Stimulated activated CD8-positive, alpha-beta memory T cell treated with anti-CD3 and anti-CD28 coated beads, Interleukin-15, amount 100 ng/mL, for 48 hours (primary cell): ENCODE results near the gene BACE2.
"Not testable (repeated sequence)": the region's sequence is repeated elsewhere in the genome, so short reads cannot be mapped to it uniquely, and the experiment has no call there.

Experiments used
- DNase-seq, 2 donors: peaks; one replicate each; pipeline ENCODE4 v3.0.0-alpha.2; 2020; ENCODE audit warnings: low read depth in 2 of 2

Gene BACE2

GRCh38 chr21:41215856-41216408, 48.0 kb downstream of the BACE2 start:
- no peak for DNase-seq

DNA sequence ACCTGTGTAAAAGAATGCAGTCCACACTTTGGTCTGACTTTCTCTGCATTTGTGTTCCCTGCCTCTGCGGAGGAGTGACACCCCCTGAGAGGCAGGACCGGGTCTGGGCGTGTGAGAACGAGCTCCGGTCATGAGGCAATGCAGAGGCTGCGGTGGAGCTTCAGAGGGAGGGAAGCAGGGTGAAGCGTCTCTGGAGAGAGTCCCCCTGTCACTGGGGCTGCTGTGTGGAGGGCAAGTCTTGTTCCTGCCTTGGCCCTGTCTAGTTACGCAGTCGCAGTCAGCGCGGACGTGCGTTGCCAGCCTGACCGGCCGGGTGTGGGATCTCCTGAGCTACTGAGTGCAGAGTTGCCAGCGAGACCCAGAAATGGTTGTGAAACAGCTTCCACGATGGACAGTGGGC, 48.5 kb downstream of the BACE2 start:
- no peak for DNase-seq

DNA sequence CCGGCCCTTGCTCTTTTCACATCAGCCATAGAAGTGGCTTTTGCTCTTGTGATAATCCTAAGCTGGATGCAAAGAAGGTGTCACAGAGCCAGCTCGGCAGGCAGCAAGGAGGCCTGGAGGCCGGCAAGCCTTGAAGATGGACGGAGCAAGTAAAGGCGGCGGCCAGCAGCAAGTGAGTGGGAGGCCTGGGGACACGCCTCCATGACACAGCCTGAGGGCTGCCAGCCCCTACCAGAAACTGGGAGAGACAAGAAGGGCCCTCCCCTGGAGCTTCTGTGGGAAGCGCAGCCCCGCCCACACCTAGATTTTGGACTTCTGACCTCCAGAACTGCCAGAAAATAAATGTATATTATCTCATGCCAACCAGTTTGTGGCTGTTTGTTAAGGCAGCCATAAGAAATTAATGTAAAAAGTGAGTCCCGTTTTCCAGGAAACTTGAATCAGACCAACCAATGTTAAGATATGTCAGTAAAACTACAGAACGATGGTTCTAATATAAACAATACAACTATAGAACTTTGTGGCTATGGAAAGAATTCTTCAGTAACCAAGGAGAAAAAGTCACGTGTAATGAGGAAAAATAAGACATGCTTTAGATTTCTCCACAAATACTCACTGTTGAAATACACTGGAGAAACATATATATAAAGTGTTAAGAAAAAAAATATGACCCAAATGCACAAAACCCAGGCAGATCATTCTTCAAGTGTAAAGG, 49.9 kb downstream of the BACE2 start:
- DNase-seq = no peak

GRCh38 chr21:41219498-41220207, 51.7 kb downstream of the BACE2 start:
- no peak for DNase-seq

GRCh38 chr21:41220208-41220733, 52.3 kb downstream of the BACE2 start:
- no peak for DNase-seq

DNA sequence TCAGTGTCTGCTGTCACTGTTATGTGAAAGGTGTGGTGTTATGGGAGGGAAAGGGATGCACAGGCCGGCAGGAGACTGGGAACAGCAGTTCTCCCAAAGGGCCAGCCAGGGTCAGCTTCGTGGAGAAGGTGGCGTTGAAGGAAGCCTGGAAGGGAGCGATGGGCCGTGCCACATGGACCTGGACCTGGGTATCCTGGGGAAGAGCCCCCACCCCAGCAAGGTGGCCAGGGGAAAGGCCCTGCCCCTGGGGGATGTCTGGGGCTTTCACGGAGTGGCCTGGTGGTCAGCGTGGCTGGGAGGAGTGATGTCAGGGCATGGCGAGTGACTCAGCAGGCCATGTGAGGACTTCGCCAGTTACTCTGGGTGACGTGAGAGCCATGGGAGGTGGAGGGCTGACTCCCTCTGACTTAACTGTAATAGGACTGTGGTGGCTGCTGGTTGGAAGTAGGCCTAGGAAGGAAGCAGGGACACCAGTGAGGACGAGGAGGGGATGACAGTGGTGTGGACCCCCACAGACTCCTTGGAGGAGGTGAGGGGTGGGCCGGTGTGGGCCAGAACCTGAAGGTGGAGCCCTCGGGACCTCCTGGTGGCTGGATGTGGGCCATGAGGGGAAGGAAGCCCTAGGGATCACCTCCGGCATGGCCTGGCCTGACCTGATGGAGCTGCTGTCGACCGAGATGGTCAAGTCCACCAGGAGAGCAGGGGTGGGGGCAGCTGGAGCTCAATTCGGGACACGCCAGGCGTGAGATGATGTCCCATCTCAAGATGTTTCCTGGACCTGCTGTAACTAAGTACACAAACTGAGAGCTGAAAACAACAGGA, 54.5 kb downstream of the BACE2 start:
- no peak for DNase-seq

- no peak for DNase-seq
Measured at GRCh38 chr21:41226853-41227252, 58.9 kb downstream of the BACE2 start.

- no peak for DNase-seq
Measured at GRCh38 chr21:41227357-41228005, 59.5 kb downstream of the BACE2 start.

- no peak for DNase-seq
Measured at GRCh38 chr21:41228006-41228370, 60.0 kb downstream of the BACE2 start.

GRCh38 chr21:41228492-41228891, 60.5 kb downstream of the BACE2 start:
- DNase-seq = no peak

- DNase-seq = no peak
Measured at GRCh38 chr21:41228958-41229357, 61.0 kb downstream of the BACE2 start.

- DNase-seq = no peak
Measured at GRCh38 chr21:41229509-41230248, 61.7 kb downstream of the BACE2 start.

DNA sequence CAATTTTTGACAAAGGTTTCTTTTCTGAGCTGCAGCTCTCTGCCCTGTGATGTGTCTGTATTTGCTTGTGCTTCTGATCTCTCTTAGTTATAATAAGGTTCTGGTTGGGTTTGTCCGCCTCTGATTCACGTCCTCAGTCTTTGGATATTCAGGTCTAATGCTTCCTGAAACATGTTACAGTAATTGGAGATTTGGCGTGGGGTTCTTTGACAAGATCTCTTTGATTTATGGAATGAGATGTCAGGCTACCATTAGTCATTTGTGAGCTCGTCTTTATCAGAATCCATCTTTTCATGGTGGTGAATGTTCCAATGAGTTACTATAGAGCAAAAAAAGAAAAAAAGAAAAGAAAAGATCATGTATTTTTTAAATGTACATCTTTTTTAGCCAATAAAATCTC, 62.5 kb downstream of the BACE2 start:
- no peak for DNase-seq

DNA sequence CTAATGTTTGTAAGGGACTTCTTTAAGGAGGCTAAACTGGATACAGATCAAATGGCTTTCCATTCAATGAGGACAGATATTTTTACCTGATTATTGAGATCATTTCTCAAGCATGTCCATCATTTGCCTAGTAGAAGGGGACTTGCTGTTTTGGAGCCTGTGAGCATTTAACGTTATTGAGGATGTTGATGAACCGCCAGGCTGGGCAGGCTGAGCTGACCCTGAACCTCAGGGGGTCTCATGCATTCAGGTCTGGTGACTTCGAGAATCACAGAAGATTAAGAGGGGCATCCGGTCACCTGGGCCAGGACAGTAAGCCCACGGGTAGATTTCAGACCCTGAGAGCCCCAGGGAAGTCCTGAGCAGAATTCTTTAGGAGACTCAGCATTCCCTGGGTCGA, 63.1 kb downstream of the BACE2 start:
- no peak for DNase-seq

GRCh38 chr21:41232013-41232412, 64.1 kb downstream of the BACE2 start:
- no peak for DNase-seq

DNA sequence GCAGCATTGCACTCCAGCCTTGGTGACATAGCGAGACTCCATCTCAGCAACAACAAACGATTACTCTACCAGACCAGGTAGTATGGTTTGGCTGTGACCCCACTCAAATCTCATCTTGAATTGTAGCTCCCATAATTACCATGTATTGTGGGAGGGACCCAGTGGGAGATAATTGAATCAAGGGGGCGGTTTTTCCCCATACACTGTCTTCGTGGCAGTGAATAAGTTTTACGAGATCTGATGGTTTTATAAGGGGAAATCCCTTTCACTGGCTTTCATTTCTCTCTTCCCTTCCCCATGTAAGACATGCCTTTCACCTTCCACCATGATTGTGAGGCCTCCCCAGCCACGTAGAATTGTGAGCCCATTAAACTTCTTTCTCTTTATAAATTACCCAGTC, 66.0 kb downstream of the BACE2 start:
- no peak for DNase-seq

- DNase-seq = no peak
Measured at GRCh38 chr21:41234569-41234968, 66.6 kb downstream of the BACE2 start.

DNA sequence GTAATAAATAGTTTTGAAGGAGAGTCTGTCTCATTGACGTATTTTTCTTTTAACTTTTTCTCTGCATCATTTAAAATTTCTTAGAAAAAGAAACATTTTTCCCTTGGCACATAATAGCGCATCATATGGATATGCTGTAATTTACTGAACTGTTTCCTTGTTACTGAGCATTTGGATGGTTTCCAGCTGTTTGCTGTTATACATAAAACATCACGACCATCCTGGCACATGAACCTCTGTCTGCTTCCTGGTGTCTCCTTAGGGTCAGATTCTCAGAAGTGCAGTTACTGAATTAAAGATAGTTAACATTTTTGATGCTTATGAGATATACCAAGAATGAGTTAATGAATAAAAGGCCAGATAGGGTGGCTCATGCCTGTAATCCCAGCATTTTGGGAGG, 67.2 kb downstream of the BACE2 start:
- no peak for DNase-seq

DNA sequence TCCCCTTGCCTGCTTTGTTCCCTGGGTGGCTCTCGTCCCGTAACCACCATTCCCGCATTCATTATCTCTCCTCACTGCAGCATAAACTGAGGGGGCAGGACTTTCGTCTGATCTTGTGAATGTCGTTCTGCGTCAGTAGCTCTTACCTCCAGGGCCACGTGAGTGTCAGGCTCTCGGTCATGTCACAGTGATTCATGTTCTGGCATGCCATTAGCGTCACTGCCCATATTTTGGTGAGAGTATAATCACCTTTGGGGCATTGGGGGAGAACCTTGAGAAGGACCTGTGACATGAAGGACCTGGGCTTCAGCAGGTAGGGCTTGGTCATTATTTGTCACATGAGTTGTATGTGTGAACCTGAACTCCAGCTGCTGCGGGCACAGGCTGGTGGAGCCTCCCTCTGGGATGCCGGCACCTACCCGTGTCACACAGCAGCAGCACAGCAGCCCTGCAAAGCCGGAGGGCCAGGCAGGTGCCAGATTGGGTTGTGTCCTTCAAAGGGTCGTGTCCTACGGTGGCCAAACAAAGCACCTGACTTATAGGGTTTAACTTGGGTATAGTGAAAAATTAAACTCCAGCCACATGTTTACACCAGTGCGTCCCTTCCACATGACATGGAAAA, 68.5 kb downstream of the BACE2 start:
- no peak for DNase-seq

DNA sequence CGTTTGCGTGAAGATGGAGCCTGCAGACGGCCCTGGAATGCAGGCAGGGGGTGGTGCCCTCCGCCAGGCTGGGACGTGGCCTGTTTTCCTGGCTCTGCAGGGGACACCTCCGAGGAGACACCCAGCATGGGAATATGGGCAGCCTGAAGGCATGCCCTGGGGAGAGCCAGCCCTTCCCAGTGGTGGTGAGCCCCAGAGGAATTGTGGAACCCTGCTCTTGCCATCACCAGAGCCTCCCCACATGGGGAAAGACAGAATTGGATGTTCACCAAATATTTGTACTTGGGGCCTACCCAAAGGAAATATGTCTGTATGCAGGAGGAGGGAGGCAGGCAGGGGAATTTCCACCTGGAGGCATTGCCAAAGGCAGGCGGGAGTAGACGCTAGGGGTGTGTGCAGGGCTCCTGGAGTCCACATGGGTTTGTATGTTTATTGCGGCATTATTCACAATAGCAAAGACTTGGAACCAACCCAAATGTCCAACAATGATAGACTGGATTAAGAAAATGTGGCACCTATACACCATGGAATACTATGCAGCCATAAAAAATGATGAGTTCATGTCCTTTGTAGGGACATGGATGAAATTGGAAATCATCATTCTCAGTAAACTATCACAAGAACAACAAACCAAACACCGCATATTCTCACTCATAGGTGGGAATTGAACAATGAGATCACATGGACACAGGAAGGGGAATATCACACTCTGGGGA, 70.3 kb downstream of the BACE2 start:
- not testable (repeated sequence) for DNase-seq
